GM18526 (cell line): ENCODE data around the gene SPSB4.

Experiments used
- POLR2A ChIP-seq: IDR thresholded peaks from 3 replicates; pipeline ENCODE4 v1.6.1; 2011; ENCODE audit not compliant: insufficient read length; ENCODE audit errors: extremely low read depth

SPSB4 gene

GRCh38 chr3:141081141-141081795, 30.1 kb downstream of the SPSB4 start:
- TF ChIP-seq POLR2A = no peak

GRCh38 chr3:141082064-141082463, 30.9 kb downstream of the SPSB4 start:
- TF ChIP-seq POLR2A = no peak

- no peak for TF ChIP-seq POLR2A
Observed at GRCh38 chr3:141083226-141083625, 32.1 kb downstream of the SPSB4 start.

GRCh38 chr3:141083836-141084649, 32.9 kb downstream of the SPSB4 start:
- no peak for TF ChIP-seq POLR2A

- no peak for TF ChIP-seq POLR2A
Observed at GRCh38 chr3:141085343-141086070, 34.4 kb downstream of the SPSB4 start.

- TF ChIP-seq POLR2A = no peak
Observed at GRCh38 chr3:141086188-141086587, 35.0 kb downstream of the SPSB4 start.

GRCh38 chr3:141087076-141087777, 36.1 kb downstream of the SPSB4 start:
- no peak for TF ChIP-seq POLR2A

- TF ChIP-seq POLR2A = no peak
Observed at GRCh38 chr3:141087778-141088130, 36.6 kb downstream of the SPSB4 start.

GRCh38 chr3:141089339-141090152, 38.4 kb downstream of the SPSB4 start:
- no peak for TF ChIP-seq POLR2A

- no peak for TF ChIP-seq POLR2A
Observed at GRCh38 chr3:141091426-141091825, 40.3 kb downstream of the SPSB4 start.

GRCh38 chr3:141092663-141093062, 41.5 kb downstream of the SPSB4 start:
- TF ChIP-seq POLR2A = no peak

GRCh38 chr3:141093397-141093796, 42.2 kb downstream of the SPSB4 start:
- TF ChIP-seq POLR2A = no peak

GRCh38 chr3:141093971-141094684, 43.0 kb downstream of the SPSB4 start:
- no peak for TF ChIP-seq POLR2A
